HG03196 (cell line): ENCODE measurements around the gene CHD1.
A peak's percentile ranks its signal among the peaks of the same experiment; 100 is the strongest.

Source experiments
- ATAC-seq: cut with Tn5 transposase; IDR thresholded peaks from one replicate; pipeline ENCODE4 v1.9.1; 2021; ENCODE audit not compliant: unreplicated experiment

CHD1 gene

DNA sequence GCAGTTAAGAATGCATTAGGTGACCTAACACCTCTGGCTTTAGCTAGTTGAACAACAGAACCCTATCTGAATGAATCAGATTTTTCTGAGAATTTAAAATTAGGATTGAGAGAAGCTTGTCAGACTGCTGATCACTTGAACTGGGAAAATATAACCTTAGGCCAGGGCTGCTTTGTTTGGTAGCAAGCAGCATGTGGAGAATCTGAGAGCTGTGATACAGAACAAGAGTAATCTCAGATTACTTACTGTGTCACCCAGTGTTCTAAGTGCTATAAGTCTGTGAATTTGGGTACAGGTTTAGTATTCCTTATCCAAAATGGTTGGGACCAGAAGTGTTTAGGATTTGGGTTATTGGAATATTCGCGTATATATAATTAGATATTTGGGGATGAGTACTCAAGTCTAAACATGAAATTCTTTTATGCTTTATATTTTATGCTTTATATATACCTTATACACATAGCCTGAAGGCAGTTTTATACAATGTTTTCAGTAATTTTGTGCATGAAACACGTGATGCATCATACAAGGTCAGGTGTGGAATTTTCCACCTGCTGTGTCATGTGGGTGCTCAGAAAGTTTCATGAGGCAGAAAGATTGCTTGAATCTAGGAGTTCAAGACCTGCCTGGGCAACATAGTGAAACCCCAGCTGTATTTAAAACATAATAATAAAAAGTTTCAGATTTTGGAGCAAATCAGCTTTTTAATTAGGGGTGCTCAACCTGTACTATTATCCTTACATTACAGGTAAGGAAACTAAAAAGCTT lies 8.3 kb upstream of the CHD1 start:
- ATAC-seq, result no peak

DNA sequence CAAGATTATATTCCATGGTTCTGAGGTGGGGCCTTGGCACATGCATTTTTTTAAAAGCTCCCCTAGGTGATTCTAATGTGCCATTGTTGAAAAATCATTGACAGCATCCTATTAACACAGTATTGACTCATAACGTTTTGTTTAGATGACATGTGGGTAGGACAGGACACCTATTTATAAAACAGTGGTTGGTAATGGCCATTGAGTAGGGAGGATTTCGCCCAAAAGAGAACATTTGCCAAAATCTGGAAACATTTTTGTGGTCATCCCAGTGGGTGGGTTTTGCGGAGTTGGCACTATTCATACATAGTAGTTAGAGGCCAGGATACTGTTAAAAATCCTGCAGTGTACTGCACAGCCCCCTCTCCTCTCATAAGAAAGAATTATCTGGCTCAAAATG lies 6.4 kb upstream of the CHD1 start:
- ATAC-seq, result no peak

DNA sequence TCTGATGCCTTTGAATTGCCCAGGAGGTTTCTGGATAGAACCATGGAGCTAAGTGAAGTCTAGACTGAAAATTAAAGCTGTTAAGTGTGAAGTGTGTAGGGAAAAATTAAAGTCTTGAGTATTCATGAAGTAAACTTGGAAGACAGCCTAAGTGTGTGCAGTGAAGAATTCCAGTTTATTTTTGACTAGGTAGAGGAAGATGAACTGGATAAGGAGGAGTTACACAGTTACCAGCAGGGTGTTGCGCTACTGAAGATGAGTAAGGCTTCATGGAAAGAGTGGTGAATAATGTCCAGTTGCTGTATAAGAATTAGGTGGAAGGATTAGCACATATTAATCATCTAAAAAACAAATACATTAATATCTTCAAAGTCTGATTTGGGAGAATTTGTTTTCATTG lies 5.7 kb upstream of the CHD1 start:
- ATAC-seq, result no peak

DNA sequence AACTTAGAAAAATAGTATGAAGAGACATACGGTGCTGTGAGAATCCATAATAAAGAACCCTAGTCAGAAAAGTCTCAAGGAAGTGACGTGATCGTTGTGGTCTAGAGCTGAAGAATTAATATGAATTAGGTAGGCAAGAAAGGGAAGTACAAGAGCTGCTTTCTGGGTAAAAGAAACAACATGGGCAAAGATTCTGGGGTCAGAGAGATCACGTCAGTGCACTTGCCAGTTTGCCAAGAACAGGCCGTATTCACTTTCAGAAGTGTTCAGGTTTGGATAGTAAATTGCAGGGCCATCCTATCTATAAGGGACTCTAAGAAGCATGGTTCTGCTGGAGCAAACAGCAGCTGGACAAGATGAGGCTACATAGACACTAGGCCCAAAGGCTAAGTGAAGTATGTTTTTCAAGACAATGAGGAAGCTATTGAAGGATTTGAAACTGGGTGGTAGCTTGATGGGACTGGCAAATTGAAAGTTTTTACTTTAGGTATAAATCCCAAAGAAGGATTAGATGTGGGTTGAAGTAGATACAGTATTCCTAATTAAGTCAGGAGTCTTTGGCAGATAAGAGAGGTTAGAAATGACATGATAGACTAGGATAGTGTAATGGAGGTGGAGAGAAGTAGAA lies 4.8 kb upstream of the CHD1 start:
- peak; percentile 29 for ATAC-seq

GRCh38 chr5:98930972-98931762 lies 2.4 kb upstream of the CHD1 start:
- no peak for ATAC-seq

- no peak for ATAC-seq
Observed at GRCh38 chr5:98929710-98930298, 997 bp upstream of the CHD1 start.

- peak; percentile 27 for ATAC-seq
Observed at GRCh38 chr5:98927989-98928872, 576 bp downstream of the CHD1 start.

DNA sequence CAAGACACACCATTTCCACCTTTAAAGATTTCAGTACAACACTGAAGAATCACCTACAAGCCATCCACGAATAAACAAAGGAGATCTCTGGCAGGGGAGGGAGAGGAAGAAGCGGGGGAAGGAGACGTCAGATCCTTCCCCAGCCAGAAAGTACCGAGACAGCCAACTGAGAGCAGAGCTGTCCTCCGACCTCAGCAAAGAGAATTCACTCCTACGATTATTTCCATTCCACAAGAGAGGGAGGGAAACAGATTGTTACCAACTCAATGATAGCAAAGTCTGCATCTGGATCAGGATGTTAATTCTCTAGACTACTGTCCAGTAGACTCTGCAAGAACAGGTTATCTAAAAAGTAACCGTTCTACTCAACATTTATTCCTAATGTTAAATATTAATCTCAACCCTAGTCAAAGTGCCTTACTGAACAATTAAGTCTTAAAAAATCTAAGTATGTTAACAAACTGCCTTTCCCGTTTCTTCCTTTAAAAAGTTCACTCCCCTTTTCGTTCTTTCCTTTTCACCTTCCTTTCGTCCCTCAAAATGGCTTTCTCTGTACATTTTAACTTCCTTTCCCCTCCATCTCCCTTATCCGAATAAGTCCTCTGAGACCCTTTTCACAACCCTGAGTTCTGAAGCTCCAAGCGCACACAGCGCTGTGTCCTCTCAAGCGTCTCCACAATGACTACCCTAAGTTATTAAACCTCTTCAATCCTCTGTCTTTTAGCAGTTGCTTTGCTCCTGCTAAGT lies 1.4 kb downstream of the CHD1 start:
- peak; percentile 16 for ATAC-seq

DNA sequence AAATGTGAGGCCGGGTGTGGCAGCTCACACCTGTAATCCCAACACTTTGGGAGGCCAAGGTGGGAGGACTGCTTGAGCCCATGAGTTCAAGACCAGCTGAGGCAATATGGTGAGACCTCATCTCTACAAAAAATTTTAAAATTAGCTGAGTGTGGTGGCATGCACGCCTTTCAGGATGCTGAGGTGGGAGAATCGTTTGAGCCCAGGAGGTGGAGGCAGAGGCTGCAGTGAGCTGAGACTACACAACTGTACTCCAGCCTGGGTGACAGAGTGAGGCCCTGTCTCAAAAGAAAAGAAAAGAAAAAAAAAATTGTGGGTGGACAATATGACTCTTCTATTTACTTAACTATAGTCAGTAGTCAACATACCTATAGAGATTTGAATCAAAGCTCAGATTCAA lies 4.8 kb downstream of the CHD1 start:
- no peak for ATAC-seq

- no peak for ATAC-seq
Observed at GRCh38 chr5:98921947-98922505, 6.8 kb downstream of the CHD1 start.

GRCh38 chr5:98917433-98917832 lies 11.4 kb downstream of the CHD1 start:
- ATAC-seq, result no peak

GRCh38 chr5:98916540-98916939 lies 12.3 kb downstream of the CHD1 start:
- no peak for ATAC-seq

GRCh38 chr5:98913911-98914310 lies 14.9 kb downstream of the CHD1 start:
- ATAC-seq, result no peak

DNA sequence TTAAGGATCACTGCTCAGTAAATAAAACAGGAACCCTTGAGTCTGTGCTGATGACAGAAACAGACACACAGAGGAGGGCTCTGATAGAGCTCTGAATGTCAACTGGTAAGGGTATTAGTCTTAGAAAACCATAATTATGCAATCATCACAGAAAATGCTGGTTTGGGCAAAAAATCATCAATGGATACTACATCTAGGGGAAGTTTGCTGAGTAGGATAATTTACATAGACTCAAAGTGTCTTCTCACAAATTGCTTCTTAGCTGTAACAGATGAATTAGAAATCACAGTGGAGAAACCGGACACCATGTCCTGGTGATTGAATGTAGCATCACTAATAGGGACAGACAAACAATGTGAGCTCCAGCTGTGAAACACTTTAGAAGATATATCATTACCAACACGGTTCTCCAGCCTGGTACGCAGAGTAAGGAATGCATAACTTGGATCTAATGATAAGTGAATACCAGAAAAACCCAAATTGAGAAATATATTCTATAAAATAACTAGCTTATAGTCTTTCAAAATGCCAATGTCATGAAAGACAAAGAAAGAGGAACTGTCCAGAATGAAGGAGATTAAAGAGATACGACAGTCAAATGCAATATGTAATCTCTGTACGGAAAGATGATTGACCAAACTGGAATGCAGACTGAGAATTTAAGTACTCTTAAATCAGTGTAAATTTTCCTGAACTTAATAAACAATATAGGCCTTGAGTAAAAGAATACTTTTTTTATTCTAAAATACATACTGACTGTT lies 17.3 kb downstream of the CHD1 start:
- no peak for ATAC-seq

- ATAC-seq, result no peak
Observed at GRCh38 chr5:98909363-98909762, 19.4 kb downstream of the CHD1 start.

GRCh38 chr5:98907951-98908350 lies 20.9 kb downstream of the CHD1 start:
- no peak for ATAC-seq

DNA sequence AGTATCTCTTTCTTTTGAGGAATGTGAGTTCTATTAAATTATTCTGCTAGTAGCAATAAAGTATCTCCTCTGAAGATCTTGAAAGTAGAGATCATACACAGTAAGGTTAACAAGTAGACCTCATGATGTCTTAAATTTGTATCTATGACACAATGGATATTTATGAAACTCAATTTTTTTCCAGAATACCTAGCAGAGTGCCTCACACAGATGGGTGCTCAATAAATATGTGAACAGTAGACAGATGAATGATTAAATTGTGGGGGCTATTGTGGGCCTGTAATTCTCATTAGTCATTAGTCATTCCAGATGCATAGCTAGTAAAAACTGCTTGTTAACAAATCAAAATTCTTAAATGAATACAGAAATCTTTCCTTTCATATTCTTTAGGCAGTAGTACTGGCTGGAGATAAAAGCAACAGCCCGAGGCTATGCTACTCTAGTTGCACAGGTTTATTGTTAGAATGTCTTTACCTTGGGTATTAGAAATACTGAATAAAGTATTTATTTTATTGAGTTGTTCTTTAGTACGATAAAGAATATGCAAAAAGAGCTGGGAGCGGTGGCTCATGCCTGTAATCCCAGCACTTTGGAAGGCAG lies 22.0 kb downstream of the CHD1 start:
- ATAC-seq, result no peak

DNA sequence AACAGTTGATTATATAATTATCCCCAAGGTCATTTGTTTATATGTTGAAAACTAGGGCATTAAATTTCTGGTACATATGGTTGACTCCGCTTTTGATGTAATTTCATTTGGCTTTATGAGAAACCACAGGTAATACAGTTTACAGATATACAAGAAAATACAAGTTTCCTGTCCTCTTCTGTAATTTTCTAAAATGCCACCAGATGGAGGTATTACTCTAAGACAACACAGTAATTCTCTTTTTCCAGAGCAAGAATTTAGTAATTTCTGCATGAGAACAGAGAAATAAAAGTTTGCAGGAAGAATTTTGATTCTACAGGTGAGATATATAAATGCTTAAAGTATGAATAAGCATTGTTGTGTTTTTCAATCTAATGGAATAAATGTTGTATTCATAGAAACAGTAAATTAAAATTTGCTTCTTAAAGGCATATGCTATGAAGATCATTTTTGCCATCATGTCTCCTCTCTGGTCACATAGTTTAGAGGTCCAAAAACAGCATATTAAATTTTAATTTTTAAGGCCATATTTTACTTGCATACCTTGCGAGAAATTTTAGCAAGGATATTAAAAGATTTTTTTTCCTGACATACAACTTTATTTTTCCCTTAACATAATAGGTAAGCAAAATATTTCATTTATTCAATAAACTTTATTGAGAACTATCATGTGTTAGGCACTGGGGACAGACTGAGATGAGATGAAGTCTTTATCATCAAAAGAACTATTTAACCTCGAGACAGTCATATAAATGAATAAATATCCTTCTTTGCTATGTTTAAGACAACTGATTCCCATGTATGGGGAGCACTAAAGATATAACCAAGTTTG lies 22.7 kb downstream of the CHD1 start:
- peak; percentile 64 for ATAC-seq
